Activated naive CD4-positive, alpha-beta T cell treated with anti-CD3 and anti-CD28 coated beads, Interleukin-2, amount 10 ng/mL, durations not matched to agents 7 days and 5 days (primary cell): ENCODE measurements around the gene NME2.
A peak's percentile ranks its signal among the peaks of the same experiment; 100 is the strongest.

Source experiments
- CTCF ChIA-PET: fragments of 350-600 bp; sonication (Branson Sonifier 250); formaldehyde crosslinking; loops from one replicate; lab custom pipeline; 2021; ENCODE audit warnings: antibody characterized with exemption; lab: Charles Lee
- DNase-seq: peaks from one replicate; pipeline ENCODE4 v3.0.0-alpha.2; 2020
- H3K27ac Mint-ChIP-seq: one replicate; pipeline ENCODE4 v1.8.0; 2021; ENCODE audit warnings: mild to moderate bottlenecking, moderate library complexity, mixed read lengths
- H3K27me3 Mint-ChIP-seq: one replicate; pipeline ENCODE4 v1.8.0; 2021; ENCODE audit warnings: mild to moderate bottlenecking, mixed read lengths
- H3K36me3 Mint-ChIP-seq: one replicate; pipeline ENCODE4 v1.8.0; 2021; ENCODE audit warnings: mixed read lengths
- H3K4me1 Mint-ChIP-seq: one replicate; pipeline ENCODE4 v1.8.0; 2021; ENCODE audit warnings: mixed read lengths
- H3K4me3 Mint-ChIP-seq: one replicate; pipeline ENCODE4 v1.8.0; 2021; ENCODE audit warnings: mild to moderate bottlenecking, moderate library complexity, mixed read lengths
- H3K9me3 Mint-ChIP-seq: one replicate; pipeline ENCODE4 v1.8.0; 2021; ENCODE audit warnings: mixed read lengths

Gene NME2

DNA sequence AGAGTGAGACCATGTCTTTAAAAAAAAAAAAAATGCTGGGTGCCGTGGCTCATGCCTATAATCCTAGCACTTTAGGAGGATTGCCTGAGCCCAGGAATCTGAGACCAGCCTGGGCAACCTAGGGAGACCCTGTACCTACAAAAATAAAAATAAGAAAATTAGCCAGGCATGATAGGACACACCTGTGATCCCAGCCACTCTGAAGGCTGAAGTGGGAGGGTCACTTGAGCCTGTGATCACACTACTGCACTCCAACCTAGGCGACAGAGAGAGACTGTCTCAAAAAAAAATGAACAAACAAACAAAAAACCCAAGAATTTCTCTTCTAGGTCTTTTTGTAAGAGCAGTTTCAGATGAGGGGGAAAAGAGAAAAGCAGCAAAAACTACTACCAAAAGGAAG is 34.6 kb downstream of the NME2 start:
- DNase-seq, result no peak
- Mint-ChIP-seq H3K4me3 (no peak overlapping the region), H3K27ac (peak overlapping the region; percentile 88), H3K36me3 (peaks cover 40% of the 10 kb centered on the region), H3K4me1 (peaks cover 22% of the 10 kb centered on the region), H3K9me3 (no peaks in the 10 kb centered on the region), H3K27me3 (no peaks in the 10 kb centered on the region)
- CTCF ChIA-PET, result no interaction called here

DNA sequence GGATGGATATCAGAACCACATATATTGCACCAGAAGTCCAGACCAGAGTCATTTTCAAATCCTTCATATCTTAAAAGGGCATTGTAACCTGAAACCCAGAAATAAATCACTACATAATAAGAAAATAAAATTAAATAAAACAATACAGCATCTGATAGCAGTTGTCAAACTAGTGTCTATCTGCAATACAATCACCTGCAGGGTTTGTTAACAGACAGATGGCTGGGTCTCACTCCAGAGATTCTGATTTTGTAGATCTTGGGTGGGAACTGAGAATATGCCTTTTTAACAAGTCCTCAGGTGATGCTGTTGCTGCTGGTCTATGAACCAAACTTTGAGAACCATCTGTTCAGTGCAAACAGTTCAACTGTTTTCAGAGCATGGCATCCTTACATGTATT is 37.6 kb downstream of the NME2 start:
- DNase-seq, result no peak
- no peaks in the 10 kb centered on the region for H3K9me3 Mint-ChIP-seq
- H3K27me3 Mint-ChIP-seq, result no peaks in the 10 kb centered on the region
- CTCF ChIA-PET, result no interaction called here
- H3K27ac Mint-ChIP-seq, result no peak overlapping the region
- no peak overlapping the region for H3K4me3 Mint-ChIP-seq
- H3K36me3 Mint-ChIP-seq, result peaks cover 32% of the 10 kb centered on the region
- H3K4me1 Mint-ChIP-seq, result peaks cover 22% of the 10 kb centered on the region

DNA sequence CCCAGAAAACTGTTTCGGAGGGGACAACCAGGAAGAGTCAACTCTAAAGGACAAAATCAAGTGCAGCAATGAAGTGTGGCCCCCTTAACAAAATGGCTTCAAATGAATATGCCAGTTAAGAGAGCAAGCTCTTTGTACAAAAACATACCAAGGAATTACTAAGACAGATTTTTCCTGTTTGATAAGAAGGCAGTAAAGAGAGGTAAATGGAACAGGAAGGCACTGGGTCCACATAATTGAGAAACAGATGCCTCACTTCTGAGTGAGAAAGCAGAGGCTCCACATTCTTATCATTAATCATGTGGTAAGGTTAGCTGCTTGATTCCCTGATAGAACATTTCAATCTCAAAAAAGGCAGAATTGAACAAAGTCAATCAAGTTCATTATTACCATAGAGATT is 48.7 kb downstream of the NME2 start:
- Mint-ChIP-seq H3K4me1 (no peaks in the 10 kb centered on the region), H3K36me3 (peaks cover 31% of the 10 kb centered on the region), H3K27me3 (no peaks in the 10 kb centered on the region), H3K9me3 (no peaks in the 10 kb centered on the region), H3K4me3 (no peak overlapping the region), H3K27ac (no peak overlapping the region)
- CTCF ChIA-PET, result no interaction called here
- no peak for DNase-seq

DNA sequence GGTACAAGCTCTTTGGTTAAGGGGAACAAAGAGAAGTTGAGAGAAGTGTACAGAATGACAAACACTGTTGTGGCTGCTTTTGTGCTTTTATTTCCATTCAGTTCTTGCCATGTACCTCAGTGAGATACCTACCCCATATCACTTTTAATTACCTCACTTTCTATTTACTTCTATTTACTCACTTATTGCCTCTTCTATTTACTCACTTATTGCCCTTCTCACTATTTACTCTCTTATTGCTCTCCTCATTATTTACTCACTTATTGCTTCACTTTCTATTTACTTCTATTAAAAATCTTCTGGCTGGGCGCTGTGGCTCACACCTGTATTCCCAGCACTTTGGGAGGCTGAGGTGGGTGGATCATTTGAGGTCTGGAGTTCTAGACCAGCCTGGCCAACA is 51.7 kb downstream of the NME2 start:
- no peak overlapping the region for H3K4me3 Mint-ChIP-seq
- H3K36me3 Mint-ChIP-seq, result peaks cover 35% of the 10 kb centered on the region
- no peaks in the 10 kb centered on the region for H3K9me3 Mint-ChIP-seq
- DNase-seq, result no peak
- H3K4me1 Mint-ChIP-seq, result no peaks in the 10 kb centered on the region
- no peak overlapping the region for H3K27ac Mint-ChIP-seq
- no peaks in the 10 kb centered on the region for H3K27me3 Mint-ChIP-seq
- CTCF ChIA-PET, result no interaction called here

DNA sequence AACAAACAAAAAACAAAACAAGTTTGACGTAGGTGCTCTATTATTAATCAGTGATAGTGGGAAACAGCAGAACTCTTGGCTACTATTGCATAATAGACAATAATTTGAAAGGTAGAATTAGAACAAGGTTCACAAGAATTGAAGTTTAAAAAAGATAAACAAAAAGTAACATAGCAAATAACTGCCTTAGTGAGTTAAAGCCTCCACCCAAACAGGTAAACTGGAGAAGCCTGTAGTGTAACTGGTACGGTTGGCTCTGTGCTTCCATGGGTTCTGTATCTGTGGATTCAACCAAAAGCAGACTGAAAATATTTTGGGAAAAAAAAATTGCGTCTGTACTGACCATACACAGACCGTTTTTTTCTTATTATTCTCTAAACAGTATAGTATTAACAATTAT is 55.1 kb downstream of the NME2 start:
- peaks cover 45% of the 10 kb centered on the region for H3K36me3 Mint-ChIP-seq
- CTCF ChIA-PET, result no interaction called here
- peaks cover 19% of the 10 kb centered on the region for H3K4me1 Mint-ChIP-seq

More for the DNA sequence above, 55.1 kb downstream of the NME2 start:
- no peaks in the 10 kb centered on the region for H3K27me3 Mint-ChIP-seq
- no peak for DNase-seq
- H3K27ac Mint-ChIP-seq, result no peak overlapping the region
- H3K4me3 Mint-ChIP-seq, result no peak overlapping the region
- no peaks in the 10 kb centered on the region for H3K9me3 Mint-ChIP-seq
